GM12878 (cell line): ENCODE measurements around the gene BSN. TPM values are rescaled to one million over a fixed set of nuclear protein-coding genes. Genes with fewer than 3 reads are reported as not detected.

Experiments
- ATAC-seq: fragments of 200-7000 bp; cut with Tn5 transposase; 3 replicates; pipeline ENCODE4 v1.9.1; 2020; ENCODE audit warnings: mild to moderate bottlenecking, moderate library complexity
- BruUV-seq: library from RNA; stranded (reverse); fragments of 400-500 nt; replicated peaks from 2 replicates; lab custom pipeline; 2021; lab: Mats Ljungman, UMichigan
- CTCF ChIA-PET: fragments of 300-600 bp; sonication (Branson Sonifier 250); formaldehyde crosslinking; extraction: SDS; loops from one replicate; lab custom pipeline; 2021; ENCODE audit warnings: inconsistent platforms; lab: Yijun Ruan, JAX
- POLR2A ChIA-PET: fragments of 350-600 bp; formaldehyde crosslinking; extraction: SDS; loops from one replicate; lab custom pipeline; 2021; ENCODE audit warnings: inconsistent platforms; lab: Charles Lee
- RAD21 ChIA-PET: fragments of 300-600 bp; sonication (Branson Sonifier 250); formaldehyde crosslinking; loops from one replicate; lab custom pipeline; 2023; ENCODE audit warnings: antibody characterized with exemption; ENCODE audit not compliant: unreplicated experiment; lab: Charles Lee
- SMC1A ChIA-PET: fragments of 300-600 bp; sonication (Branson Sonifier 250); formaldehyde crosslinking; loops from one replicate; lab custom pipeline; 2023; ENCODE audit not compliant: unreplicated experiment, uncharacterized antibody; lab: Charles Lee
- DNase-seq: peaks from one replicate; pipeline ENCODE4 v3.0.0-alpha.2; 2011; ENCODE audit warnings: low read depth, low spot score
- FAIRE-seq: peaks from 3 replicates; lab custom pipeline; 2011; peaks lifted over from hg19 to GRCh38; lab: Jason Lieb, UNC
- H2AFZ ChIP-seq: 2 replicates; pipeline ENCODE4 v1.6.0; 2011; ENCODE audit warnings: low read depth, low read length, control low read depth; ENCODE audit not compliant: control insufficient read depth
- H3K27ac ChIP-seq: 2 replicates; pipeline ENCODE4 v1.5.1; 2011; ENCODE audit warnings: control low read depth; ENCODE audit not compliant: control insufficient read depth, insufficient read depth
- H3K27me3 ChIP-seq, 2 experiments: replicated peaks in 1 of 2; 2 replicates each; pipeline versions ENCODE4 v1.6.0 to v1.6.1; 2011; ENCODE audit warnings: low read length in 1 of 2; ENCODE audit not compliant: control insufficient read depth in 2 of 2, insufficient read depth in 2 of 2
- H3K36me3 ChIP-seq, 2 experiments: 2 replicates each; pipeline ENCODE4 v1.5.1; 2011; ENCODE audit warnings: low read length in 1 of 2; ENCODE audit not compliant: control insufficient read depth in 2 of 2, insufficient read depth in 2 of 2
- H3K4me1 ChIP-seq: 2 replicates; pipeline ENCODE4 v1.6.1; 2011; ENCODE audit warnings: mild to moderate bottlenecking, low read length, moderate library complexity, mixed read lengths; ENCODE audit not compliant: control insufficient read depth, insufficient read depth
- H3K4me2 ChIP-seq: 2 replicates; pipeline ENCODE4 v1.6.0; 2011; ENCODE audit warnings: control low read depth; ENCODE audit not compliant: control insufficient read depth, insufficient read depth
- H3K4me3 ChIP-seq: fragments of 200-600 bp; sonication (generic); 2 replicates; pipeline ENCODE4 v1.5.1; 2016
- H3K79me2 ChIP-seq: 2 replicates; pipeline ENCODE4 v1.6.0; 2011; ENCODE audit warnings: low read length; ENCODE audit not compliant: control insufficient read depth, insufficient read depth
- H3K9ac ChIP-seq: 2 replicates; pipeline ENCODE4 v1.8.0; 2011; ENCODE audit warnings: low read length, control low read depth, mixed read lengths; ENCODE audit not compliant: control insufficient read depth, insufficient read depth
- H3K9me3 ChIP-seq: replicated peaks from 3 replicates; pipeline ENCODE4 v1.5.1; 2011; ENCODE audit warnings: mild to moderate bottlenecking, low read length; ENCODE audit not compliant: control insufficient read depth, insufficient read depth
- H4K20me1 ChIP-seq: 2 replicates; pipeline ENCODE4 v1.6.0; 2011; ENCODE audit not compliant: control insufficient read depth, insufficient read depth
- ELK1 ChIP-seq: IDR thresholded peaks from 2 replicates; pipeline ENCODE4 v1.6.1; 2012; ENCODE audit warnings: low read depth, low read length, improper control_type of control experiment
- MYC ChIP-seq: IDR thresholded peaks from 2 replicates; pipeline ENCODE4 v1.6.1; 2011; ENCODE audit warnings: mild to moderate bottlenecking, low read length, moderate library complexity, inconsistent platforms; ENCODE audit not compliant: insufficient read depth, insufficient replicate concordance, insufficient read length, severe bottlenecking
- SIN3A ChIP-seq: IDR thresholded peaks from 2 replicates; pipeline ENCODE4 v1.6.1; 2012; ENCODE audit warnings: low read depth, low read length, improper control_type of control experiment
- WGBS: methylation state at CpG from one replicate; pipeline ENCODE4 v1.1.6; 2016; ENCODE audit warnings: low lambda C conversion rate; ENCODE audit not compliant: insufficient replicate concordance, insufficient coverage; ENCODE audit errors: missing lambda C conversion rate; 5-methylcytosine and 5-hydroxymethylcytosine counted together
- in situ Hi-C: fragments of 300-500 bp; cut with MboI; formaldehyde crosslinking; loops from 9 replicates; pipeline ENCODE4 v1.14.3; 2018; ENCODE audit warnings: mixed read lengths
- intact Hi-C: fragments of 100-400 bp; cut with micrococcal nuclease; formaldehyde crosslinking; loops from one replicate; pipeline ENCODE4 v1.14.2; 2022; ENCODE audit not compliant: unreplicated experiment
- polyA plus RNA-seq, 11 experiments: library from polyadenylated mRNA; depleted of rRNA in 4 of 11; unstranded in 6 of 11; stranded (reverse) in 5 of 11; fragments of >200 nt; fragmentation: Nextera tagmentation in 4 of 11; fragmentation: Illumina TruSeq in 1 of 11; extraction: Ambion mirVana in 4 of 11; extraction: Trizol in 1 of 11; gene quantifications; 1 replicate in 1 of 11; 2 replicates in 10 of 11; pipeline versions ENCODE4 v1.2.1 to v1.2.3, GENCODE V29; 2011 to 2016; ENCODE audit warnings: inconsistent platforms in 2 of 11, missing spikeins in 2 of 11, low read depth in 1 of 11
- total RNA-seq, 4 experiments: library from RNA; depleted of rRNA in 3 of 4; stranded (reverse); fragments of >200 nt in 3 of 4; fragmentation: Illumina TruSeq in 1 of 4; extraction: Trizol in 1 of 4; gene quantifications; 2 replicates each; pipeline versions ENCODE4 v1.2.1 to v1.2.3, GENCODE V29; 2013 to 2021
- TF ChIP-seq, protein P1 (sequence below): fragments of 450-650 bp; IDR thresholded peaks from 2 replicates; pipeline ENCODE4 v1.6.1; 2018; ENCODE audit warnings: borderline replicate concordance, mild to moderate bottlenecking; ENCODE audit not compliant: partially characterized antibody

BSN gene
- total and polyA plus RNA-seq, 10 of the 15 experiments (the other 5 are each of a cell fraction or from before 2014, with no cell fraction given) = under 0.01 to 0.19 (median 0.05) TPM; not detected in 1

- no peak for FAIRE-seq
- no peaks in the 10 kb centered on the region for H3K4me1 ChIP-seq
- RAD21 ChIA-PET = no interaction called here
- POLR2A ChIA-PET = no interaction called here
- H3K27ac ChIP-seq = no peak overlapping the region
- H3K9ac ChIP-seq = no peak overlapping the region
- H2AFZ ChIP-seq = no peak overlapping the region
- H3K4me2 ChIP-seq = no peak overlapping the region
- H3K36me3 ChIP-seq = no peaks in the 10 kb centered on the region
- ATAC-seq = no peak
- TF ChIP-seq MYC = no peak
- no peak for TF ChIP-seq ELK1
- no peak for TF ChIP-seq SIN3A
- TF ChIP-seq, protein P1, sequence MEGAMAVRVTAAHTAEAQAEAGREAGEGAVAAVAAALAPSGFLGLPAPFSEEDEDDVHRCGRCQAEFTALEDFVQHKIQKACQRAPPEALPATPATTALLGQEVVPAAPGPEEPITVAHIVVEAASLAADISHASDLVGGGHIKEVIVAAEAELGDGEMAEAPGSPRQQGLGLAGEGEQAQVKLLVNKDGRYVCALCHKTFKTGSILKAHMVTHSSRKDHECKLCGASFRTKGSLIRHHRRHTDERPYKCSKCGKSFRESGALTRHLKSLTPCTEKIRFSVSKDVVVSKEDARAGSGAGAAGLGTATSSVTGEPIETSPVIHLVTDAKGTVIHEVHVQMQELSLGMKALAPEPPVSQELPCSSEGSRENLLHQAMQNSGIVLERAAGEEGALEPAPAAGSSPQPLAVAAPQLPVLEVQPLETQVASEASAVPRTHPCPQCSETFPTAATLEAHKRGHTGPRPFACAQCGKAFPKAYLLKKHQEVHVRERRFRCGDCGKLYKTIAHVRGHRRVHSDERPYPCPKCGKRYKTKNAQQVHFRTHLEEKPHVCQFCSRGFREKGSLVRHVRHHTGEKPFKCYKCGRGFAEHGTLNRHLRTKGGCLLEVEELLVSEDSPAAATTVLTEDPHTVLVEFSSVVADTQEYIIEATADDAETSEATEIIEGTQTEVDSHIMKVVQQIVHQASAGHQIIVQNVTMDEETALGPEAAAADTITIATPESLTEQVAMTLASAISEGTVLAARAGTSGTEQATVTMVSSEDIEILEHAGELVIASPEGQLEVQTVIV = no peak
- TF ChIP-seq, all 136 proteins: peak for 0
- H3K79me2 ChIP-seq = no peaks in the 10 kb centered on the region
- CTCF ChIA-PET = interaction anchor here (1.2 kb wide), 1 partner anchor 52 kb away, joined by 4 read pairs; no protein-coding TSS in a partner anchor
- no peaks in the 10 kb centered on the region; a peak in 1 of 4 replicates for H3K27me3 ChIP-seq
- no peaks in the 10 kb centered on the region for H3K9me3 ChIP-seq
- H3K4me3 ChIP-seq = no peak overlapping the region
- intact Hi-C loops (no loop called here), in situ Hi-C loops (no loop called here)
- BruUV-seq = no TSS peak
- 58% methylated on average over 1 of the region's 1 CpG for WGBS
- DNase-seq = no peak
- H4K20me1 ChIP-seq = no peaks in the 10 kb centered on the region
- SMC1A ChIA-PET = no interaction called here
These were observed 46.5 kb downstream of the BSN start for GRCh38 chr3:49600781-49601180.
